GM18870 (cell line): ENCODE results near the gene LY6G5C.

Experiments used
- ATAC-seq: cut with Tn5 transposase; IDR thresholded peaks from one replicate; pipeline ENCODE4 v1.9.1; 2021; ENCODE audit warnings: moderate library complexity; ENCODE audit not compliant: unreplicated experiment

The LY6G5C gene, protein sequence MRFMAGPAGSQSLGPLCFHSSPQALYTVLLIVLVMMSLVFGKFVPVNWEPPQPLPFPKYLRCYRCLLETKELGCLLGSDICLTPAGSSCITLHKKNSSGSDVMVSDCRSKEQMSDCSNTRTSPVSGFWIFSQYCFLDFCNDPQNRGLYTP

DNA sequence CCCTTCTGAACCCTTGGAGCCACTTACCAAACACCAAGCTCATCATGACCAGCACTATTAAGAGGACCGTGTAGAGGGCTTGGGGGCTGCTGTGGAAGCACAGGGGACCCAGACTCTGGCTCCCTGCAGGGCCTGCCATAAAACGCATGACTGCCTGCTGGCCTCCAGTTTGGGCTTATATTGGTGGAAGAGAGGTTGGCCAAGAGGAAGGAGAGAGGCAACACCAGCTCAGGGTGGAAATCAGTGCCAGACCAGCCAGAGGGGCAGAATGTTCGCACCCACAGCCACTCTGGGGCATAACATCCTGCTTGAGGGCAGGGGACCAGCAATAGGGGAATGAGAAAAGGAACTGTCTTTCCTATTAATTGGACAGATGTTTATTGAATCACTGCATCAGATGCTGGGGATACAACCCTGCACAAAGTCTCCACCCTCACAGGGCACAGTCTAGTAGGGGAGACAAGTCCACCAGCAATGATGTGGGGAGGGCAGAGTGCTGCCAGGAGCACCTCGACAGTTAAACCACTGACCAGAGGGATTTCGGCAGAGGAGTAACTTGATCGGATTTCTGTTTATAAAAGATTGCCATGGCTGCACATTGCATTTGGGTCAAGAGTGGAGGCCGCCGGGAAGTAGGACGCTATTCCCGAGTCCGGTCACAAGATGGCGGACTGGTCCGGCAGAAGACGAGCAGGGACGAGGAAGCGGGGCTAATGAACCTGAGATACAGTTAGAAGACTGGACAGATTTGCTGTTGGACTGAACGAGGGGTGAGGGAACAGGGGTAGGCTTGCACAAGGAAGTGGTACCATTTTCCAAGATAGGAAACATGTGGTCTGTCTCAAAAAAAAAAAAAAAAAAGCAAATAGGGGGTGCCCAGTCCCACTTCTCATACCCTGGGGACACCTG, at the start of gene LY6G5C:
TSS of gene LY6G5C (minus strand) at position 842 of the 909 bp plus-strand sequence. CDS start at position 148, 694 bp downstream.
- ATAC-seq, result no peak

DNA sequence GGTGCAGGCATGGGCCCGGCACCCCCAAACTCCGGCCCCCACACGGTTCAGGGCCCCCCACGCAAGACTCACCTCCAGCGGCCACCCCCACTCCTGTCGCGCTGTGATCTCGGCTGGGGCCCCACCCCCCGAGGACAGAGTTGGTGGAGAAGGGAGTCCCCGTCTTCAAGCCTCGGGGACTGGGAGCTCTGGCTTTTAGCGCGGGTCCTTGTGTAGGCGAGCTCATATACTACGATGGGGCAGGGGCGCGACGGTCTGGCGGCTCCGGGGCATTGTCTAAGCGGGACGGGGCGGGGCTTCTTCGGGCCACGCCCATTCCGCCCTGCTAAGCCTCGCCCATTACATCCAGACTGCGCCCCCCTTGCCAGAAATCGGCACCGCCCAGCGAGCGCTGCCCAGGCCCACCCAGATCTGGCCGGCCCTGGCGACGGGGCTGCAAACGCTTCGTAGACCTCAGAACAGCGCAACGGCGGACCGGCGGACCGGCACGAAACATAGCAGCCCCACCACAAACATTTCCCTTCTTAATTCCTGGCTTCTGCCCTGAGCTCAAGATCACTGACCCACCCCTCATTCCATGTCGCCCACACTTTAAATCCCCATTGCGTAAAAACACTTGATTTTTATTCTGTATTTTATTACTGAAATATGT, 49.2 kb upstream of the LY6G5C start:
- no peak for ATAC-seq

DNA sequence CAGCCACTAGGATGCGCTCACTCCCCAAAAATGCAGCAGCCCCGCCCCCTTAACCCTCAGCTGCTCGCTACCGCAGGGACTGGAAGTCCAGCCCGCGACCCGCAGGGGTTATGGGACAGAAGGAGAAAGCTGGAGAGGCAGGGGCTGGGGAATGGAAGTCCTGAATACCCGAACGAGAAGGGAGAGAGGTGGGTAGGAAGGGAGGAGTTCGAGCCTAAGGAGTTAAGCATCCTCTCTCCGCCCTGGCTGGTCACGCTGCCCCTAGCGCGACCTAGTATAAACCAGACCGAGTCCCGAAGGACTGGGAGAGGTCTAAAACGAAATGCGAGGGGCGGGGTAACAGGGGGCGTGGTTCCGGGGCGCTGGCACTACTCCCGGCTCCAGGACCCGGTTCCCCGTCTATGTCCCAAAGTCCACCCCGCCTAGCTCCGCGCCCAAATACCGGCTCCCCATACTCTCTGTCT, 48.7 kb upstream of the LY6G5C start:
- no peak for ATAC-seq

DNA sequence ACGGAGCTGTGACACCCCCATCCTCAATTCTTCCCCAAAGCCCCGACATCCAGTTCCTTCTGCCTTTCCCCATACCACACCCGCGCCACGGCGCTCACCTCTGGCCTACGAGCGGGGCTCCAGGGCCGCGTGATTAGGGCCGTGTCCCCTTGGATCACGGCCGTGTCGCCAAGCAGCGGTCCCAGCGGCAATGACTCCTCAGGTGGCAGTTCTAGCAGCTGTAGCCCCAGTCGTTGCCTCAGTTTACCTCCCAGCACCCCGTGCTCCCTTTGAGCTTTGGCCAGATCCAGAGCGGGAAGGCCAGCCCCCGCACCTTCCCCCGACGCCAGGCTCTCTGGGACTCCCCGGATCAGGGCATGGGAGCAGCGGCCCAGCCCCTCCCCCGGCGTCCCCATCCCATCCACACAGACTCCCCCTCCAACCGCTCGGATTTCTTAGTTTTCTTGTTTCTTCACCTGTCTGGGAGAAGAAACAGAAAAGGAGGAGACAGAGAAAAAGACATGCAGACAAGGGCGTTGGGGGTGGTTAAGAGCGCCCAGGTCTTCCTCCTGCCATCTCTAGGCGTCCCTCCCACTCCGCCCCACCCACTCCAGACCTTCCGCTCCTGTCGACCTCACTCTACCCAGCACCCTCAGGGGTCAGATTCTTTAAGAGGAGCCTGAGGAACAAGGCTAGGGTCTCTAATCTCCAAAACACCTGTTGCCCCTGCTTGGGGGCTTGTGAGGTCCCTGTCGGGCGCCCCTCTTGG, 48.1 kb upstream of the LY6G5C start, which contains the start of gene DDAH2:
TSS of gene DDAH2 (minus strand) at position 533 of the 748 bp plus-strand sequence. CDS start at position 395, 138 bp downstream.
- ATAC-seq, result no peak

DNA sequence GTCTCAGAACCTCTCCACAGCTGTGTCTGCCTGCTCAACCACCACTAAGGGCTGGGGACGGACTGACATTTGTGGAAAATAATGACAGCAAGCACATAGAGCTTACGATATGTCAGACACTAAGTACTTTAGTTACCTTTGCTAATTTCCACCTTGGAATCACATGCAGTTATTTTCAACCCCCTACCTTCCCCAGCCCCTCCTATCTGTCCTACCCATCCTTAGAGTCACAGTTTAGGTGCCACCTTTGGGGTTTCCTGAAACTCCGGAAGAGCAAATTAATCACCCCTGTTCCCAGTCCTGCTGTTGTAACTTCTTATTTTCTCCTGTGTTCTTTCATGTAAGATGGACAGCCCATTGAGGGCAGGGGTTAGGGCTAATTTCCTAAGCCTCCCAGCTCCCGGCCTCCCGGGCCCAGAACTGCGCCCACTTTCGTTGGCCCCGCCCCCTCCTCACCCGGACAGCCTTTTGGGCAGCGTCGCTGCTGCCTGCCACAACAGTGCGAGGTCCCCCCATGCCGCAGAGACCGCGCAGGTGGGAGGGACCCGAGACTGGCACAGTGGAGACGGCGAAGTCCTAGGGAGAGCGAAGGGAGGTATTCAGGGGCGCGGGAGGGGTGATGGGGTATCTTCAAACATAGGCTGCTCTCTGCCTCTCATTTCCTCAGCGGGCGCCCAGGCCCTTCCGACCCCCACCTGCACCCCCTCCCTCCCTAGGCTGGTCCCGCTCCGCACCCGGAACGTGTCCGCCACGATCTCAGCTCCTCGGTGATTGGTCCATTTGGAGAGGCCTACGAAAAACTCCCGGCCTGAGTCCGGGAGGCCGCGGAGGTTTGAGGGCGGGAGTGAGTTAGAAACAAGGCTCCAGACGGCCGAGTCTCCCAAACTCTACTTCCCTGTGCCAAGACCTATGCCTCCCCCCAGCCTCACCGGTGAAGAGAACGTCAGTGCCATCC, 47.1 kb upstream of the LY6G5C start:
- no peak for ATAC-seq

DNA sequence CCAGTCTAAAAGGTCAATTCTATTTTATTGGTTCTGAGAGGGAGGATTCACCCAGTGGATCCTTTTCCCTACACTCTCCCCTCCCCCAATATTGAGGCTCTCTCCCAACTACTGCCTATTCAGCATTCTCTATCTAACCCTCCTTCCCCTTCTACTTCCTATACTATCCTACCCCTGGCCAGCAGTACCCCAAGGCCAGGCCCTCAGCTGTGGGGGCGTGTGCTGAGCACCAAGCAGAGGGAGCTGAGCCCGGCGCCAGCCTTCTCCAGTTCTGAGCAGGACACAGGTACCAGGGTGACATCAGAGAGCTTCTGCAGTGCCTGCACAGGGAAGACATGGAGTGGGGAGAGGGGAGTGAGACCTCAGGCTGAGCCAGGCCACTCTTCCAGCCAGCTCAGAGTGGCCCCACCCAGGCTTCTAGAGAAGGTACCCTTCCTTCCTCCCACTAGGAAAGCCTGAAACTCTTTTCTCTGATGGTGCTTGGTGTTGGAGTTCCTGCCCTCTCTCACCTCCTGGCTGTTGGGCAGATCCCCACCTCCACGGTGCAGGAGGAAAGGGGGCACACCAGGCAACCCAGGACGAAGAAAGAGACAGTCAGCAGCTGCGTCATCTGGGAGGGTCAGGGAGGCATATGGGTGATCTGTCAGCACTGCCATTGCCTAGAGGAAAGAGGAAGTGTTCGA, 46.3 kb upstream of the LY6G5C start:
- ATAC-seq, result no peak

DNA sequence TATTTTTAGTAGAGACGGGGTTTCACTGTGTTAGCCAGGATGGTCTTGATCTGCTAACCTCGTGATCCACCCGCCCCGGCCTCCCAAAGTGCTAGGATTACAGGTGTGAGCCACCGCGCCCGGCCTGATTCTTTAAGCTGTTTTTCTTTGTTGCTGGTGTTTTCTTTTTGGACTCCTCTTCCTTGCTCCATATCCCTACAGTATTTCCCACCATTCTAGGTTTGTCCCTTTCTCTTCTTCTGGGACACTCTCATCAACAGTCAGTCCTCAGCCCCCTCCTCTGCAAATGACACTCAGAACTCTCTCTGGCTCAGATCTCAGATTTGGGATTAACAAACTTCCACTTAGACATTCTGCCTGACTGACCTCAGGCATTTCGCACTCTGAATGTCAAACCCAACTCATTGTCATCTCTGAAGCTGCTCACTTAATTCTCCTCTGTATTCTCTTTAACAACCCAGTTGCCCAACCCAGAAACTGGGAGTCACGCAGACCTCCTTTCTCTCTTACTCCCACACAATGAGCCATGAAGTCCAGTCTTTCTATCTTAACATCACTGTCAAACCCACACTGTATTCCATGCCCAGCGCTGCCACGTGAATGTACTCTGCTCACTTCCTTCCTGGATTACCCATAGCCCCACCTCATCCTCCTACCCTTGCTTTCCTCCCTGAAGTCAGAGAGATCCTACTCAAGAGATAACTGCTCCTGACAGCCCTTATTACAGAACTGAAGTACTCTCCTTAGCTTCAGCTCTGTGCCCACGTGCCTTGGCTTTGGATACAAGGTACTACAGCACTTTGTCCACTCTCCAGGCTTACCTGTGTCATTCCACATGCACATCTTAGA, 44.9 kb upstream of the LY6G5C start:
- no peak for ATAC-seq

DNA sequence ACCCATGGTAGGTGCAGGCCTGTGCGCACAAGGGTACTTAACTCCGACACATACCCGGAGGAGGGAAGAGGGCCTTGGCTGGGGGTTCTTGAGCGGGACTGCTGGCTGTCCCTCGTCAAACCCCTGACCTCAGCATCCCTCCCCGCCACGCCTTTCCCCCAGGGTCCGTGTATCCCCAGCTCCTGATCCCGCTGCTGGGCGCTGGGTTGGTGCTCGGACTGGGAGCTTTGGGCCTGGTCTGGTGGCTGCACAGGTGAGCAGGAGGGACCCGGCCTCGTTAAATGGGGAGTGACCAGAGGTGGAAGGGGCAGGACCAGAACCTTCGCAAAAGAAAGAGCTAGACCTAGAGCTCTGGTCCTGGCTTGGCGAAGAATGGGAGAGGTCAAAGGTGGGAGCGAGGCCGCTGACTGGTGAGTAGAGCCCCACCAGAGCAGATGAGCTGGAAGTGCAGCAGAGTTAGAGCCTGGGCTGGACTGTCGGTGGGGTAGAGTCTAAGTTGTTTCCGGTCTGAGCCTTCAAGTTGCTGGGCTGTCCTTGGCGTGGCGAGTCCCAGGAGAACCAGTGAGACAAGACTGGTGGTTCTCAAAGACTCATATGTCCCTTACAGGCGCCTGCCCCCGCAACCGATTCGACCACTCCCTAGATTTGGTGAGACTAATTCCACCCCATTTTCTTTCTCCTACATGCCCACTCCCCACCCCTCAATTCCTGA, 43.3 kb upstream of the LY6G5C start:
- ATAC-seq, result no peak

DNA sequence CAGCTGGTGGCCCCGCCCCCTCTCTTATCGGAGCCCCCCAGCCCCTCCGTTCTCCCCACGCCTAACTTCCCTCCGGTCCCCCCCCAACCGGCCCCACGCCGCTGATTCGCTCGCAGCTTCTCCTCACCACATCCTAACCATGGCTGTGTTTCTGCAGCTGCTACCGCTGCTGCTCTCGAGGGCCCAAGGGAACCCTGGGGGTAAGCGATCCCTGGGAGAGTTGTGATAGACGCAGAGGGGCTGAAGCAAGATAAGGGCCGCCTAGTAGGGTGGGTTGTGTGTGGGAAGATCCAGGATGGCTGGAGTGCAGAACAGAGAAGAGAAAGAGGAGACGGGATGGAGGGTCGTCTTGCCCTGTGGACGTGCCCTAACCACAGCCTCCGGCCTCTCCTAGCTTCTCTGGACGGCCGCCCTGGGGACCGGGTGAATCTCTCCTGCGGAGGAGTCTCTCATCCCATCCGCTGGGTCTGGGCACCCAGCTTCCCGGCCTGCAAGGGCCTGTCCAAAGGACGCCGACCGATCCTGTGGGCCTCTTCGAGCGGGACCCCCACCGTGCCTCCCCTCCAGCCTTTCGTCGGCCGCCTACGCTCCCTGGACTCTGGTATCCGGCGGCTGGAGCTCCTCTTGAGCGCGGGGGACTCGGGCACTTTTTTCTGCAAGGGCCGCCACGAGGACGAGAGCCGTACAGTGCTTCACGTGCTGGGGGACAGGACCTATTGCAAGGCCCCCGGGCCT, 42.5 kb upstream of the LY6G5C start, which contains the start of gene MPIG6B:
TSS of gene MPIG6B (plus strand) at position 129 of the 735 bp plus-strand sequence. CDS start at position 140, 11 bp downstream.
- no peak for ATAC-seq

DNA sequence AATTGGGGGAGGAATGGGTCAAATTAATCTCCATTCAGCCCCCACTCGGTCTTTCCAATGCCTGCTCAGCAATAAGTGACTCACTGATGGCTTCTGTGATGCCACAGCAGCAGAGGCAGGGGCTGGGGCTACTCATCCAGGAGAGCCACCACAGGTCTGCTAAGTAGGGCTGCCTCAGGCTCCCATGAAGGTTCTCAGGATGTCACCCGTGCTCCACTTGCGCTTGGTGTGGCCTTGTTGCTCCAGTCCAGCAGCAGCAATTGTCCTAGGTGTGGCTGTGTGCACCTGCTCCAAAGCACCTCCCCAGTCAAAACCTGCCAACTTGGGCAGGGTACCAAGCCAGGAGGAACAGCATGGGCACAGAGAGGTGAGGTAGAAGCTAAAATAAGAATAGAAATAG, 41.3 kb upstream of the LY6G5C start:
- ATAC-seq, result no peak

DNA sequence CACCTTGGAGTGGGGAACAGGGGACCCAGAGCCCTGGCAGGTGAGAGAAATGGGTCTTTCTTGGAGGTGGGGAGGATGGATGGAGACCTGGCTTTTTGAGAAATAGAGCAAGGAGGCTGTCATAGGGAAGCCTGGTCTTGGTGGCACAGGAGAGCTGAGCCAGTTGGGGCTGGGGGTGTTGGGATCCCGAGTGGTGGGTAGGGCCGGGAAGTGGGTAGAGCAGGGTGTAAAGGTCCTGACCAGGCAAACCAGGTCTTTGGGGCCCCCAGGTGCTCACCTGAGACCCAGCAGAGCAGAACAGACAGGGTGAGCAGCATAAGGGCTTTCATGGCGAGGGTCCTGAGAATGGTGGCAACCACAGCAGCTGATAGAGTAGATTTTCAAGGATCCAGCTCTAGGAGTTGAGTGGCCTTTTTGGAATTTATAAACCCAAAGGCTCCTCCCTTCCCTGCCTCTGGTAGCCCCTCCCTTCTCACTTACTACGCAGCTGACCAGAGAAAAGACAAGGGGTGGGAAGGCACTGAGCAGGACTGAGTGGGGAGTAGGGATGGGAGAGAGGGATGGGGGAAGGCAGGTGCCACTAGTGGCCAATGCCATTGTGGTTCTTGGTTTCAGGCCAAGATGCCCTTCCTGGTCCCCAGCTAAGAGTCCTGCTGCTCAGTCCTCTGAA, 40.6 kb upstream of the LY6G5C start, which contains the start of gene LY6G6C:
TSS of gene LY6G6C (minus strand) at position 396 of the 670 bp plus-strand sequence. CDS start at position 329, 67 bp downstream.
- no peak for ATAC-seq

DNA sequence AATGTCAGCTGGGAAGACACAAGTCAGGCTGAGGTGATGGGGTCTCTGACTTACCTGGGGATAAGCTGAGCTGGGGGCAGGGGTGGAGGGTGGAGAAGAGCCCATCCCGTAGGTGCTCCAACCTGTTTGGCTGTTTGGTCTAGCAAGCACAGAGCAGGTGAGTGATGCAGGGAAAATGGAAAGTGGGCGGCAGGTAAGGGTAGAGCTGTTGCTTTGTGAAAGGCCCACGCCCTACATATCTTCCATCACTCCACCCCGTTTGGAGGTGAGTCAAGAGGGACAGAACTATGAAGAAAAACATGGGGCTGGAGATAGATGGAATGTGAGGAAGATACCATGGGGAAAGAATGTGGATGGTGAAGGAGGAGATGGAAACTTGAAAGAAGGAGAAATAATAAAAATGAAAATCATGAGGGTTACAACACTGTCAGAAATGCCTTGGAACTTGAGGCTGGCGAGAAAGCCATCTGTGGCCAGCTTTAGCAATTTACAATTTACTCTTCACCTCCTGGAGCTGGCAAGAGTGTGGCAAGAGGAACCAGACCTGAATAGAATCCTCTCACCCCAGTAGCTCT, 39.4 kb upstream of the LY6G5C start:
- no peak for ATAC-seq

DNA sequence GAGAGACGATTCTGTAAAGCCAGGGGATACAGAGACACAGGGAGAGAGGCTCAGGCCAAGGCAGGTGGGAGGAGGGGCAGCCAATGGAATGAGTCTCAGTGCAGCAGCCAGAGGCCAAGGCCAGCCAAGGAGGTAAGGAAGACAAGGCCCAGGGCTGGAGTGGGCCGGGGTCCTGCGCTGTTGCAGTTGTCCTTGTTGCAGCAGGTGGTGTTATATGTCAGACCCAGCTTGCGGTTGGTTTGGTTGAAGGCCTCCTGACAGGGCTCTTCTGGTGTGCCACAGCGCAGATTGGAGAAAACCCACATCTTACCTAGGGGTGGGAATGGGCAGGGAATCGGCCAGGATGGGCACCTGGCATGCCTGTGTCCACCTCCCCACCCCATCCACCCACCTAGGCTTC, 38.1 kb upstream of the LY6G5C start:
- ATAC-seq, result no peak

DNA sequence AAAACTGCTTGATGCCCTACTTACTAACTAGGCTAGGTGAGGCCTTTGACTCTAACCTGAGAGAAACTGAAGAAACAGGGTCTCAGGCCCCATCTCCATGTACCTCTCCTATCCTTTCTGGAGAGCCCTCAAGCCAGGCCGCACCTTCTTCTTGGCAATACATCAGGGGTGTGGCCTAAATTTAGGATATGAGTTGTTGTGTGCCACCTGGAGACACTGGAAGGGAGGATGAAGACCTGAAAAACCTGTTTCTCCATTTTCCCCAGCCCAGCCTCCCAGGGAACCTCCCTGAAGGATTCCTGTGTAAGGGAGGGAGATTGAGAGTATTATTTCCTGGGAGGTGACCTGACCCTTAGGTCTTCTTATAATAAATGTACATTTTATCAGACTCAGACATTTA, 37.4 kb upstream of the LY6G5C start:
- ATAC-seq, result no peak

DNA sequence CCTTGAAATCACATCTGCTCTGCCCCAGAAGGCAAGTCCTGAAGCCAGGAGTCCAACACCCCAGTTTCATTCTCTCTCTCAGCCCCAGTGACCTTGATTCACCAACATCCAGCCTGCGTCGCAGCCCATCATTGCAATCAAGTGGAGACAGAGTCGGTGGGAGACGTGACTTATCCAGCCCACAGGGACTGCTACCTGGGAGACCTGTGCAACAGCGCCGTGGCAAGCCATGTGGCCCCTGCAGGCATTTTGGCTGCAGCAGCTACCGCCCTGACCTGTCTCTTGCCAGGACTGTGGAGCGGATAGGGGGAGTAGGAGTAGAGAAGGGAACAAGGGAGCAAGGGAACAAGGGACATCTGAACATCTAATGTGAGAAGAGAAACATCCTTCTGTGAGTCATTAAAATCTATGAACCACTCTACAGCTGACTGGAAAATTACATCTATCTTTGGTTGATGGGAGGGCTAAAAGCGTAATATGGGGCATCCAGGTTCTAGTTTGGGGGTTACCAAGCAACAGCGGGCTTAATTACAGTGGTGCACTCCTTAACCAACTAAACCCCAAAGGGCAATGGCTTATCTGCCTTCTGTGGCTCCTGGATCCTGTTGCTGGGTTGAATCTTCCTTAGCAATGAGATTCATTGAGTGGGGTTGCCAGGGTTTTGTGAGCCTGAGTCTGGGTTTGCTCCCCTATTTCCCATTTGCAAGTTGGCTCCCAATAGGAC, 36.8 kb upstream of the LY6G5C start:
- no peak for ATAC-seq
